Uterus (tissue), 4 donors: ENCODE measurements around the gene C22orf39. TPM values are rescaled to one million over a fixed set of nuclear protein-coding genes. Genes with fewer than 3 reads are reported as not detected.

Experiments used
- DNase-seq, 2 donors: peaks; one replicate each; pipeline ENCODE4 v3.0.0-alpha.2; 2019 to 2020
- H3K27ac ChIP-seq, 2 donors: fragments of 200-600 bp; sonication (generic); 1 replicate in 1 of 2; 2 replicates in 1 of 2; pipeline ENCODE4 v1.5.1; 2016 to 2018
- H3K27me3 ChIP-seq, 2 donors: fragments of 200-600 bp; sonication (generic); one replicate each; pipeline ENCODE4 v1.5.1; 2018 to 2019; ENCODE audit warnings: control low read depth in 1 of 2
- H3K36me3 ChIP-seq, 2 donors: fragments of 200-600 bp; sonication (generic); one replicate each; pipeline ENCODE4 v1.5.1; 2019; ENCODE audit warnings: control low read depth in 1 of 2
- H3K4me1 ChIP-seq, 2 donors: fragments of 200-600 bp; sonication (generic); one replicate each; pipeline ENCODE4 v1.5.1; 2018 to 2019; ENCODE audit warnings: control low read depth in 1 of 2
- H3K4me3 ChIP-seq, 2 donors: fragments of 200-600 bp; sonication (generic); 1 replicate in 1 of 2; 2 replicates in 1 of 2; pipeline ENCODE4 v1.5.1; 2018 to 2019; ENCODE audit warnings: mild to moderate bottlenecking in 1 of 2
- H3K9me3 ChIP-seq, 2 donors: fragments of 200-600 bp; sonication (generic); one replicate each; pipeline ENCODE4 v1.5.1; 2019; ENCODE audit warnings: control low read depth in 1 of 2
- POLR2A ChIP-seq, 2 donors: fragments of 450-650 bp; IDR thresholded peaks; one replicate each; pipeline ENCODE4 v1.6.1; 2016; ENCODE audit warnings: antibody characterized with exemption in 2 of 2, mild to moderate bottlenecking in 1 of 2, moderate library complexity in 1 of 2
- intact Hi-C: fragments of 100-400 bp; cut with DNase I; formaldehyde crosslinking; loops from one replicate; pipeline ENCODE4 v1.15.1; 2023; ENCODE audit warnings: low total_unique reads
- total RNA-seq, 4 donors: library from RNA; depleted of rRNA in 3 of 4; stranded (reverse); fragments of >200 nt in 3 of 4; gene quantifications; one replicate each; pipeline versions ENCODE4 v1.1.0 to v1.2.4, GENCODE V29; 2014 to 2023
- TF ChIP-seq, protein P1 (sequence below), 4 experiments: fragments of 200-600 bp in 2 of 4; fragments of 450-650 bp in 2 of 4; sonication (generic) in 2 of 4; IDR thresholded peaks; one replicate each; pipeline ENCODE4 v1.5.1; 2016 to 2019; ENCODE audit warnings: antibody characterized with exemption in 4 of 4, mild to moderate bottlenecking in 2 of 4, moderate library complexity in 1 of 4
- donor health status: DM: yes; HTN: yes; CAD: no.

C22orf39 gene
- total RNA-seq, 4 donors from 2014 or later, result 38.4 to 112 (median 47.8) TPM

DNA sequence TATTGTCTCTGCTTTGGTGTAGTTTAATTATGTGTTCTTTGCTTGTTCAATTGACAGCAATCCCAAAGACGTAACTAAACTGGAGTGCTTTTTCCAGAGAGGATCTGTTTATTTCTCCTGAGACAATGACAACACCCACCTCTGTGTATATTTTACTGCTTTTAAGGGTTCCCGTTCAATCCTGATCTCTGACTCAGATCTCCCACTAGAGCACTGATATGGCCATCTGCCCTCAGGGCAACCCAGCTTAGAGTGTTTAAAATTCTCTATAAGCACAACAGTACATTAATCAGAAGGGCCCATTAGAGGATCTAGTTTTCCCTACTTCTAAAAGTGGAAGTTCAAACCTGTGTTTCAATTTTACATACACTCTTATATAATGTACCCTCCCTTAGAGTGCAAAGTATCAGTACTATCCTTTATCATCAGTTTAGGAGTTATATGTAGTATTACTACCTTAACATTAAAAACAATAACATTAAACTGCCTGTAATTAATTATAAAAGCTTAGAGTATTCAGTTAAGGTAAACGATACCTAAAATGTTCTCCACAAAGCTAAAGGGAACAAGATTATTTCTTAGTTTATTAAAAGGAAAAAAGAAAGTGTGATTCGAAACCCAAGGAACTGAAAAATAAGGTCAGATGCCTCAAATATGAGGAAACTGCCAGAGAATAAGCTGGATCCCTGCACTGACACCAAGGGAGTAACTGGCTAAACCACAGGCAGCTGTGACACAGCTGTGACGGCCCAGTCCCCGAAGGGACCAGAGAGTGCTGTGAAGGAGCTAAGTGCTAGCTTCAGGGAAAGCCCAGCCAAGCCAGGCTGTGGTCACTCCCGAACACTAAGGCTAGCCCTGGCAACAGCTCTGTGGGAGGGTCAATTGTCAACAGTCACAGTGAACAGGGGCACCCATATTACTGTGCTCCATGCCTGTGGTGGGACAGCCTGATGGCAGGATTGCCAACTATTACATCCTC is 16.3 kb upstream of the C22orf39 start:
- Histone ChIP-seq H3K9me3 (no peaks in the 10 kb centered on the region), H3K36me3 (no peaks in the 10 kb centered on the region), H3K27ac (no peak overlapping the region), H3K4me1 (no peaks in the 10 kb centered on the region), H3K4me3 (no peak overlapping the region), H3K27me3 (no peaks in the 10 kb centered on the region)
- intact Hi-C loops, result no loop called here
- DNase-seq, result no peak
- no peak for TF ChIP-seq POLR2A (IDR thresholded peaks at IDR 0.05)
- TF ChIP-seq, protein P1, sequence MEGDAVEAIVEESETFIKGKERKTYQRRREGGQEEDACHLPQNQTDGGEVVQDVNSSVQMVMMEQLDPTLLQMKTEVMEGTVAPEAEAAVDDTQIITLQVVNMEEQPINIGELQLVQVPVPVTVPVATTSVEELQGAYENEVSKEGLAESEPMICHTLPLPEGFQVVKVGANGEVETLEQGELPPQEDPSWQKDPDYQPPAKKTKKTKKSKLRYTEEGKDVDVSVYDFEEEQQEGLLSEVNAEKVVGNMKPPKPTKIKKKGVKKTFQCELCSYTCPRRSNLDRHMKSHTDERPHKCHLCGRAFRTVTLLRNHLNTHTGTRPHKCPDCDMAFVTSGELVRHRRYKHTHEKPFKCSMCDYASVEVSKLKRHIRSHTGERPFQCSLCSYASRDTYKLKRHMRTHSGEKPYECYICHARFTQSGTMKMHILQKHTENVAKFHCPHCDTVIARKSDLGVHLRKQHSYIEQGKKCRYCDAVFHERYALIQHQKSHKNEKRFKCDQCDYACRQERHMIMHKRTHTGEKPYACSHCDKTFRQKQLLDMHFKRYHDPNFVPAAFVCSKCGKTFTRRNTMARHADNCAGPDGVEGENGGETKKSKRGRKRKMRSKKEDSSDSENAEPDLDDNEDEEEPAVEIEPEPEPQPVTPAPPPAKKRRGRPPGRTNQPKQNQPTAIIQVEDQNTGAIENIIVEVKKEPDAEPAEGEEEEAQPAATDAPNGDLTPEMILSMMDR (IDR thresholded peaks at IDR 0.05), result no peak

DNA sequence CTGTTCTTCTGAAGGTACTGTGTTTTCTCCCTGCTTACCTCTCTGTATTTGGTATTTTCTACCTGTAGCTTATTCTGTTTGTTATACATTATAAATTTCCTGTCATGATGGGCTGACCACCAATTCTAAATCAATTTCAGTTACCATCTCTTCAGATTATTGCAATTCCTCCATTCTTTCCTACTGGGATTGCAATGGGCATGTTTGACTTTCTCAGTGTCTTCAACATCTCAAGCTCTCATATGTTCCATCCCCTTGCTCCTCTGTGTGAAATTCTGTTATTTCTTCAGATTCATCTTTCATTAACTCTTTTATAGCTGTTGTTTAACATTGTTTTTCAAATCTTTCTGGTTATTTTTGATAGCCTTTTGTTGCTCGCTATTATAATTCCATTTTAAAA is 15.5 kb upstream of the C22orf39 start:
- no peak for DNase-seq
- intact Hi-C loops, result no loop called here
- TF ChIP-seq, protein P1 (IDR thresholded peaks at IDR 0.05), result no peak
- no peak for TF ChIP-seq POLR2A (IDR thresholded peaks at IDR 0.05)
- Histone ChIP-seq H3K27me3 (no peaks in the 10 kb centered on the region), H3K27ac (no peak overlapping the region), H3K4me3 (no peak overlapping the region), H3K9me3 (no peaks in the 10 kb centered on the region), H3K4me1 (no peaks in the 10 kb centered on the region), H3K36me3 (no peaks in the 10 kb centered on the region)

DNA sequence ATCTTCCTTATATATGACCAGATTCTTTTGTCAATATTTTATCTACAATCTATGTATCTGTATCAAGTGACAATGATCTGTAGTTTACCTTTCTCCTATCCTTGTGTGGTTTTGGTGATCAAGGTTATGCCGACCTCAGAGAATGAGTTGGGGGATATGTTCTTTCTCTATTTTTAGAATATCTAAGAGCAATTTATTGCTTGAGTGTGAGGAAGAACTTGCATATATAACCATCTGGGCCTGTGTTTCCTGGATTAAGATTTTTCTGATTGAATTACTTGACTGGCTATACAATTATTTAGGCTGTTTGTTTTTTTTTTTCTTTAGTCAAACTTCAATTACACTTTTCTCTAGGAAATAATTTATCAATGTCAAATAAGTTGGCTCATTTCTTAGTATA is 14.0 kb upstream of the C22orf39 start:
- Histone ChIP-seq H3K4me1 (no peaks in the 10 kb centered on the region), H3K9me3 (no peaks in the 10 kb centered on the region), H3K36me3 (no peaks in the 10 kb centered on the region), H3K27me3 (no peaks in the 10 kb centered on the region), H3K27ac (no peak overlapping the region), H3K4me3 (no peak overlapping the region)
- intact Hi-C loops, result no loop called here
- TF ChIP-seq, protein P1 (IDR thresholded peaks at IDR 0.05), result no peak
- TF ChIP-seq POLR2A (IDR thresholded peaks at IDR 0.05), result no peak
- DNase-seq, result no peak

DNA sequence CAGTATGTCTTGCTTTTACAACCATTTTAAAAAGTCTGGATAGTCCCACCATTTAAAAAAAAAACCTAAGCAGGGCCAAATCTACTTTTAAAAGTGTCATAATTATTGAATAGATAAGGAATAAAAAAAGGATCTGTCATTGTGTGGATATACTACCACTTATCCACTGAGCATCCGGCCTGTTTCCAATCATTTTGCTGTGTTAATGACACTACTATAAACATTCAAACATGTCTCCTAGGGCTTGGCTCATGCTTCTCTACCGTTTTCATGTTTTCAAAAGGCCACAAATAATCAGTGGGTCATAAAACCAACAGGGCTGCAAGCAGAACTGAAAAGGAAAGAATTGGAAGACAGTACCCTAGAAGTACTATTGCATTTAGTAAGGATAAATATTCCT is 12.5 kb upstream of the C22orf39 start:
- Histone ChIP-seq H3K27ac (no peak overlapping the region), H3K27me3 (no peaks in the 10 kb centered on the region), H3K9me3 (no peaks in the 10 kb centered on the region), H3K4me1 (no peaks in the 10 kb centered on the region), H3K36me3 (no peaks in the 10 kb centered on the region), H3K4me3 (no peak overlapping the region)
- TF ChIP-seq, protein P1 (IDR thresholded peaks at IDR 0.05), result no peak
- no peak for TF ChIP-seq POLR2A (IDR thresholded peaks at IDR 0.05)
- no peak for DNase-seq
- intact Hi-C loops, result no loop called here

DNA sequence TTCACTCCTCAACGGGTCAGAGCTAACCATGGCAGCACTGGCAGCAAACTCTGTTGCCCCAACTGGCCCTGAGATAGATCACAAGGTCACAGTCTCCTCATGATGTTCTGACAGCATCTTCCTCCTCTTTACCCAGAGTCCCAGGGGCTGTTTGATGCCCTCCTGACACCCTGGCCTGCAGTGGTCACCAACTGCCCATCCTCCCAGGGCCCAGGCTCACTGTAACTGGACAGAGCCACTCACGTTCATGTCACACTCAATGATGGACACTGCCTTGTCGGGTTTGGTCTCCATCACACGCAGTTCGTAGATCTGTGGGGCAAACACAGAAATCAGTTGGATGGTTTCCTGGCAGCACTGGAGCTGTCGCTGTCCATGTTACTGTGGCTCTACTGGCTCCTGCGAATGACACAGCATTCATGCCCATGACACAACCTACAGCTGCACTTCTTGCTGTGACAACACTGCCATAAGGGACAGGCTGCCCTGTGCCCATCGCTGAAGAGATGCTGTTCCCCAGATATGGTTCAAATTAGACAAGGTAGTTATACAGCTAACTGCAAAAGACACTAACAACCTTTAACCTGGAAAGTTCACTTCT is 10.4 kb upstream of the C22orf39 start:
- H3K36me3 ChIP-seq, result no peaks in the 10 kb centered on the region
- H3K4me3 ChIP-seq, result no peak overlapping the region
- H3K27ac ChIP-seq, result no peak overlapping the region
- TF ChIP-seq POLR2A (IDR thresholded peaks at IDR 0.05), result no peak
- TF ChIP-seq, protein P1 (IDR thresholded peaks at IDR 0.05), result no peak
- H3K27me3 ChIP-seq, result no peaks in the 10 kb centered on the region
- H3K9me3 ChIP-seq, result no peaks in the 10 kb centered on the region
- no peaks in the 10 kb centered on the region for H3K4me1 ChIP-seq
- intact Hi-C loops, result no loop called here
- DNase-seq, result no peak
